GM19452 (cell line): ENCODE results near the gene TNF.
A peak's percentile ranks its signal among the peaks of the same experiment; 100 is the strongest.
"Not testable (repeated sequence)": the region's sequence is repeated elsewhere in the genome, so short reads cannot be mapped to it uniquely, and the experiment has no call there.

Source experiments
- ATAC-seq: cut with Tn5 transposase; IDR thresholded peaks from one replicate; pipeline ENCODE4 v1.9.1; 2021; ENCODE audit not compliant: unreplicated experiment

Gene TNF

GRCh38 chr6:31587791-31588777 lies 12.7 kb downstream of the TNF start:
- ATAC-seq, result no peak

GRCh38 chr6:31588871-31589650 lies 13.7 kb downstream of the TNF start:
- ATAC-seq, result no peak

- ATAC-seq, result not testable (repeated sequence)
These were observed 15.3 kb downstream of the TNF start for GRCh38 chr6:31590691-31591090.

GRCh38 chr6:31592396-31592771 lies 17.0 kb downstream of the TNF start:
- ATAC-seq, result no peak

GRCh38 chr6:31597006-31597405 lies 21.6 kb downstream of the TNF start:
- ATAC-seq, result no peak

- ATAC-seq, result no peak
These were observed 32.0 kb downstream of the TNF start for GRCh38 chr6:31607317-31607716.

GRCh38 chr6:31609519-31610406 lies 34.4 kb downstream of the TNF start:
- no peak for ATAC-seq

GRCh38 chr6:31610968-31611367 lies 35.6 kb downstream of the TNF start:
- ATAC-seq, result no peak

GRCh38 chr6:31614075-31614619 lies 38.8 kb downstream of the TNF start:
- no peak for ATAC-seq

- ATAC-seq, result no peak
These were observed 39.6 kb downstream of the TNF start, which contains the start of gene AIF1 for GRCh38 chr6:31614684-31615578. AIF1 (plus strand) TSS chr6:31615234; CDS start chr6:31615330, 96 bp downstream.

GRCh38 chr6:31615748-31616147 lies 40.4 kb downstream of the TNF start:
- ATAC-seq, result no peak

- ATAC-seq, result no peak
These were observed 41.6 kb downstream of the TNF start for GRCh38 chr6:31617010-31617409.

- peak; percentile 72 for ATAC-seq
These were observed 44.6 kb downstream of the TNF start for GRCh38 chr6:31619805-31620585.

- ATAC-seq, result peak; percentile 52
These were observed 45.4 kb downstream of the TNF start, which contains the start of gene PRRC2A for GRCh38 chr6:31620586-31621319. PRRC2A (plus strand) TSS chr6:31620715; CDS start chr6:31622790, 2,075 bp downstream.

GRCh38 chr6:31621320-31621939 lies 46.1 kb downstream of the TNF start:
- no peak for ATAC-seq

GRCh38 chr6:31621991-31622390 lies 46.6 kb downstream of the TNF start:
- ATAC-seq, result no peak

- no peak for ATAC-seq
These were observed 47.3 kb downstream of the TNF start for GRCh38 chr6:31622684-31623091.
